Osteoblast (primary cell): Measurements from ENCODE around the gene GPR42. TPM values are rescaled to one million over a fixed set of nuclear protein-coding genes. Genes with fewer than 3 reads are reported as not detected.

Experiments
- DNase-seq: peaks from one replicate; pipeline ENCODE4 v3.0.0; 2011; ENCODE audit warnings: low spot score, mixed read lengths; ENCODE audit not compliant: insufficient read length; ENCODE audit errors: missing footprints
- H2AFZ ChIP-seq: 2 replicates; pipeline ENCODE4 v1.6.0; 2011; ENCODE audit warnings: mild to moderate bottlenecking, low read length
- H3K27ac ChIP-seq: 2 replicates; pipeline ENCODE4 v1.5.1; 2011; ENCODE audit warnings: mild to moderate bottlenecking, low read depth, low read length, moderate library complexity
- H3K27me3 ChIP-seq: 2 replicates; pipeline ENCODE4 v1.6.0; 2012; ENCODE audit warnings: mild to moderate bottlenecking, control low read depth, inconsistent platforms, low read length, moderate library complexity; ENCODE audit not compliant: insufficient read depth
- H3K36me3 ChIP-seq: 2 replicates; pipeline ENCODE4 v1.5.1; 2011; ENCODE audit warnings: mild to moderate bottlenecking, low read length, control low read depth, moderate library complexity; ENCODE audit not compliant: insufficient read depth
- H3K4me1 ChIP-seq: 2 replicates; pipeline ENCODE4 v1.5.1; 2011; ENCODE audit warnings: mild to moderate bottlenecking, low read length, control low read depth, moderate library complexity; ENCODE audit not compliant: insufficient read depth
- H3K4me2 ChIP-seq: 2 replicates; pipeline ENCODE4 v1.6.0; 2011; ENCODE audit warnings: mild to moderate bottlenecking, low read length; ENCODE audit not compliant: insufficient read depth
- H3K4me3 ChIP-seq: fragments of 200-600 bp; sonication (generic); 3 replicates; pipeline ENCODE4 v1.5.1; 2012; ENCODE audit warnings: mild to moderate bottlenecking, low read length, inconsistent platforms; ENCODE audit not compliant: insufficient read depth
- H3K79me2 ChIP-seq: 2 replicates; pipeline ENCODE4 v1.6.0; 2012; ENCODE audit warnings: mild to moderate bottlenecking, low read length, control low read depth, inconsistent platforms; ENCODE audit not compliant: insufficient read depth
- H3K9me3 ChIP-seq: 2 replicates; pipeline ENCODE4 v1.5.1; 2011; ENCODE audit warnings: low read depth, low read length, control low read depth
- H4K20me1 ChIP-seq: 2 replicates; pipeline ENCODE4 v1.6.0; 2012; ENCODE audit warnings: mild to moderate bottlenecking, low read length, control low read depth; ENCODE audit not compliant: insufficient read depth
- total RNA-seq: library from RNA; depleted of rRNA; stranded (reverse); fragments of >200 nt; gene quantifications from 2 replicates; pipeline ENCODE4 v1.2.3, GENCODE V29; 2012
- TF ChIP-seq, protein P1 (sequence below): IDR thresholded peaks from 2 replicates; pipeline ENCODE4 v1.5.1; 2011; ENCODE audit warnings: mild to moderate bottlenecking, low read depth, low read length, moderate library complexity; ENCODE audit errors: extremely low read depth

GPR42 gene
- total RNA-seq, 1 donor, result not detected

DNA sequence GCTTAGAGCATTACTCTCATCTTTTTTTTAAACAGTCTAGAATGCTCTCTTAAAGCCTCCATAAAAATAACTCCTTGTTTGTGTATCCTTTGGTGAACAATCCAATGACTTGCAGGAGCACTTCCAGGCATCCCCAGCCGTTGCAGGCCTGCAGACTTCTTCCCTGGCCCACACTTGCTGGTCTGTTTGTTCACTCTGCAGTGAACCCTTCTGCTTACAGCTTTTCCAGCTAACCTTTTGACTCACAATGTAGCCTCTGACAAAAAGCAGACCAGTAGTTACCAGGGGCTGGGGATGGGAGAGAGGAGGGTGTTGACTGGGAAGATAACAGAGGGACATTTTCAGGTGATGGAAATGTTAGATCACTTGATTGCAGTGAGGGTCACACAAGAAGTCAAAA is 9.1 kb downstream of the GPR42 start:
- no peak for DNase-seq
- H4K20me1 ChIP-seq, result no peaks in the 10 kb centered on the region

DNA sequence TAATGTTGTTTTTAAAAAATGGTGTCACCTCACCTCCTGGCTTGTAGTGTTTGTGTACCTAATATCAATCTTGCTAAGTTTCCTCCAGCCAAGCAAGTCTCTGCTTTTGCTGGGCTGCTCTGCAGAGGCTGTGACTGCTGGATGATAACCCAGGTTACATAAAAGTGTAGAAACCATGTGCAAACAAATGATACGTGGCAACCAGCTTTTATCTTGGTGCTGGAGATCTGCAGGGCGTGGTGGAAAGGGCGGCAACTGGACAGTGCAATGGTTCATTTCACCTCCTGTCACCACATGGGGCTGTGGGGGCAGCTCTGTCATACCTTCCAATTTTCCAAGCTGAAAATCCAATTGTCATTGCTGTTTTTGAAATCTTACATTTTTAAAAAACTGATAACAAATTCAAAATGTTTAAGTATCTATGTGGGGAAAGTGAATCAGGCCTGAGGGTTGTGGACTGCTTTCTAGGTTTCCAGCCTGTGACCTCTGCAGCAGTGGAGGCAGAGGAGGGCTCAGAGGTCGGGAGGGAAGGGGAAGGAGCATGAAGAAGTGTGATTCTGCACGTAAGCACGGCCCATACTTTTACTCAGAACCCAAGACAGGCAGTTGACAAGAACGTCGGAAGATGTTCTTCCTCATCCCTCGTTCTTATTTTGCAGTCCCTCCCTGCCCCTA is 9.7 kb downstream of the GPR42 start:
- TF ChIP-seq, protein P1, sequence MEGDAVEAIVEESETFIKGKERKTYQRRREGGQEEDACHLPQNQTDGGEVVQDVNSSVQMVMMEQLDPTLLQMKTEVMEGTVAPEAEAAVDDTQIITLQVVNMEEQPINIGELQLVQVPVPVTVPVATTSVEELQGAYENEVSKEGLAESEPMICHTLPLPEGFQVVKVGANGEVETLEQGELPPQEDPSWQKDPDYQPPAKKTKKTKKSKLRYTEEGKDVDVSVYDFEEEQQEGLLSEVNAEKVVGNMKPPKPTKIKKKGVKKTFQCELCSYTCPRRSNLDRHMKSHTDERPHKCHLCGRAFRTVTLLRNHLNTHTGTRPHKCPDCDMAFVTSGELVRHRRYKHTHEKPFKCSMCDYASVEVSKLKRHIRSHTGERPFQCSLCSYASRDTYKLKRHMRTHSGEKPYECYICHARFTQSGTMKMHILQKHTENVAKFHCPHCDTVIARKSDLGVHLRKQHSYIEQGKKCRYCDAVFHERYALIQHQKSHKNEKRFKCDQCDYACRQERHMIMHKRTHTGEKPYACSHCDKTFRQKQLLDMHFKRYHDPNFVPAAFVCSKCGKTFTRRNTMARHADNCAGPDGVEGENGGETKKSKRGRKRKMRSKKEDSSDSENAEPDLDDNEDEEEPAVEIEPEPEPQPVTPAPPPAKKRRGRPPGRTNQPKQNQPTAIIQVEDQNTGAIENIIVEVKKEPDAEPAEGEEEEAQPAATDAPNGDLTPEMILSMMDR, result no peak
- H3K27ac ChIP-seq, result no peak overlapping the region
- H3K4me2 ChIP-seq, result no peak overlapping the region
- no peaks in the 10 kb centered on the region for H3K79me2 ChIP-seq
- H4K20me1 ChIP-seq, result no peaks in the 10 kb centered on the region
- H3K4me3 ChIP-seq, result no peak overlapping the region
- peaks cover 2% of the 10 kb centered on the region for H3K9me3 ChIP-seq
- no peaks in the 10 kb centered on the region for H3K36me3 ChIP-seq
- no peak overlapping the region for H2AFZ ChIP-seq
- H3K4me1 ChIP-seq, result no peaks in the 10 kb centered on the region
- H3K27me3 ChIP-seq, result no peaks in the 10 kb centered on the region
- DNase-seq, result no peak

More for the DNA sequence above, 9.1 kb downstream of the GPR42 start:
- Histone ChIP-seq H3K4me3 (no peak overlapping the region), H3K27me3 (no peaks in the 10 kb centered on the region), H3K4me1 (no peaks in the 10 kb centered on the region), H3K36me3 (no peaks in the 10 kb centered on the region), H2AFZ (no peak overlapping the region), H3K4me2 (no peak overlapping the region), H3K9me3 (no peaks in the 10 kb centered on the region), H3K79me2 (no peaks in the 10 kb centered on the region), H3K27ac (no peak overlapping the region)
- TF ChIP-seq, protein P1, result no peak

DNA sequence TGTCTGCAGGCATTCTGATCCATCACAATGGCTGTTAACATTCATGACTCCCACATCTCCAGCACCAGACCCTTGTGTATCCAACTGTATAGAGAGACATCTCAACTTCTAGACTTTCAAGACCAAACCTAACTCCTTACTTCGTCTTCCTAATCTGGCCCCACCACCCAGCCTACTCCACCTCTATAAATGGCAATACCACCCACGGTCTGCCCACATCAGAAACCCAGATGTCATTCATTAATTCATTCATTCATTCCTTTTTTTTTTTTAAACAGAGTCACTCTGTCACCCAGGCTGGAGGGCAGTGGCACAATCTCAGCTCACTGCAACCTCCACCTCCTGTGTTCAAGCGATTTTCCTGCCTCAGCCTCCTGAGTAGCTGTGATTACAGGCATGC is 10.4 kb downstream of the GPR42 start:
- Histone ChIP-seq H3K4me1 (no peaks in the 10 kb centered on the region), H3K9me3 (peaks cover 2% of the 10 kb centered on the region), H3K27me3 (no peaks in the 10 kb centered on the region), H2AFZ (no peak overlapping the region), H3K79me2 (no peaks in the 10 kb centered on the region), H3K4me3 (no peak overlapping the region), H3K36me3 (no peaks in the 10 kb centered on the region), H3K27ac (no peak overlapping the region), H3K4me2 (no peak overlapping the region), H4K20me1 (no peaks in the 10 kb centered on the region)
- TF ChIP-seq, protein P1, result no peak
- DNase-seq, result no peak

DNA sequence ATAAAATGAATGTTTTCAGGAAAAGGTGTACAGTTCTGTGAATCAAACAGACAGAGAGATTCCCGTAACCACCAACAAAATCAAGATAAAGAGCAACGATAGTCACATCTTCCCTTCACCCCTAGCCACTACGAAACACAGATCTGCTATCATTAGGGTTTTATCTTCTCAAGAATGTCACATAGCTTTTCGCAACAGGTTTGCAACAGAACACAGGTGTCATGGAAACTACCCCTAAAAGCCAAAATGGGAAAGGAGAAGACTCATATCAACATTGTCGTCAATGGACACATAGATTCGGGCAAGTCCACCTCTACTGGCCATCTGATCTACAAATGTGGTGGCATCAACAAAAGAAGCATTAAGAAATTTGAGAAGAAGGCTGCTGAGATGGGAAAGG is 11.1 kb downstream of the GPR42 start:
- H2AFZ ChIP-seq, result no peak overlapping the region
- H3K4me2 ChIP-seq, result no peak overlapping the region
- H3K9me3 ChIP-seq, result peaks cover 2% of the 10 kb centered on the region
- no peak overlapping the region for H3K4me3 ChIP-seq
- no peaks in the 10 kb centered on the region for H3K36me3 ChIP-seq
- H3K4me1 ChIP-seq, result no peaks in the 10 kb centered on the region
- no peaks in the 10 kb centered on the region for H3K79me2 ChIP-seq
- H3K27ac ChIP-seq, result no peak overlapping the region
- no peaks in the 10 kb centered on the region for H3K27me3 ChIP-seq
- H4K20me1 ChIP-seq, result no peaks in the 10 kb centered on the region
- DNase-seq, result no peak
- TF ChIP-seq, protein P1, result no peak
